Smooth muscle cell (in vitro differentiated cells): ENCODE results near the gene SDHA. TPM values are rescaled to one million over a fixed set of nuclear protein-coding genes. Genes with fewer than 3 reads are reported as not detected.
"Not testable (repeated sequence)": the region's sequence is repeated elsewhere in the genome, so short reads cannot be mapped to it uniquely, and the experiment has no call there.

Experiments used
- DNase-seq: peaks from one replicate; lab custom pipeline; 2025; ENCODE audit not compliant: unreplicated experiment; lab: John Stamatoyannopoulos, UW
- H2AFZ ChIP-seq: fragments of 200-600 bp; sonication (generic); 2 replicates; pipeline ENCODE4 v1.6.0; 2016; ENCODE audit warnings: antibody characterized with exemption, low read depth, mild to moderate bottlenecking
- H3F3A ChIP-seq: fragments of 200-600 bp; sonication (generic); 2 replicates; pipeline ENCODE4 v1.6.0; 2017; ENCODE audit warnings: antibody characterized with exemption, low read depth
- H3K27ac ChIP-seq: fragments of 200-600 bp; sonication (generic); 2 replicates; pipeline ENCODE4 v1.5.1; 2016; ENCODE audit warnings: low read depth, mild to moderate bottlenecking
- H3K27me3 ChIP-seq: fragments of 200-600 bp; sonication (generic); 2 replicates; pipeline ENCODE4 v1.6.1; 2016; ENCODE audit warnings: low read depth, mild to moderate bottlenecking
- H3K36me3 ChIP-seq: fragments of 200-600 bp; sonication (generic); 2 replicates; pipeline ENCODE4 v1.5.1; 2016; ENCODE audit warnings: low read depth
- H3K4me1 ChIP-seq: fragments of 200-600 bp; sonication (generic); 2 replicates; pipeline ENCODE4 v1.5.1; 2016; ENCODE audit warnings: low read depth
- H3K4me2 ChIP-seq: fragments of 200-600 bp; sonication (generic); 2 replicates; pipeline ENCODE4 v1.6.0; 2016; ENCODE audit warnings: mild to moderate bottlenecking
- H3K4me3 ChIP-seq: fragments of 200-600 bp; sonication (generic); 2 replicates; pipeline ENCODE4 v1.5.1; 2016; ENCODE audit warnings: mild to moderate bottlenecking
- H3K79me2 ChIP-seq: fragments of 200-600 bp; sonication (generic); 2 replicates; pipeline ENCODE4 v1.6.0; 2016; ENCODE audit warnings: low read depth, mild to moderate bottlenecking
- H3K9ac ChIP-seq: fragments of 200-600 bp; sonication (generic); 2 replicates; pipeline ENCODE4 v1.6.0; 2016; ENCODE audit warnings: low read depth
- H3K9me3 ChIP-seq: fragments of 200-600 bp; sonication (generic); replicated peaks from 2 replicates; pipeline ENCODE4 v1.5.1; 2016; ENCODE audit warnings: low read depth
- H4K20me1 ChIP-seq: fragments of 200-600 bp; sonication (generic); 2 replicates; pipeline ENCODE4 v1.6.0; 2016; ENCODE audit warnings: low read depth
- WGBS: methylation state at CpG from one replicate; pipeline ENCODE4 v1.1.7; 2016; ENCODE audit warnings: low lambda C conversion rate; 5-methylcytosine and 5-hydroxymethylcytosine counted together
- polyA plus RNA-seq: library from polyadenylated mRNA; unstranded; fragments of >200 nt; fragmentation: Nextera tagmentation; extraction: Ambion mirVana; gene quantifications from 2 replicates; pipeline ENCODE4 v1.2.1, GENCODE V29; 2016
- total RNA-seq: library from RNA; depleted of rRNA; stranded (reverse); fragments of >200 nt; gene quantifications from 2 replicates; pipeline ENCODE4 v1.2.3, GENCODE V29; 2014
- TF ChIP-seq, protein P1 (sequence below): fragments of 200-600 bp; sonication (generic); IDR thresholded peaks from 2 replicates; pipeline ENCODE4 v1.5.1; 2017; ENCODE audit warnings: borderline replicate concordance, mild to moderate bottlenecking, antibody characterized with exemption; ENCODE audit not compliant: insufficient read depth, poor library complexity, severe bottlenecking

Gene SDHA
- total and polyA plus RNA-seq, 2 experiments from 2014 or later, result 59.7 to 130 TPM

DNA sequence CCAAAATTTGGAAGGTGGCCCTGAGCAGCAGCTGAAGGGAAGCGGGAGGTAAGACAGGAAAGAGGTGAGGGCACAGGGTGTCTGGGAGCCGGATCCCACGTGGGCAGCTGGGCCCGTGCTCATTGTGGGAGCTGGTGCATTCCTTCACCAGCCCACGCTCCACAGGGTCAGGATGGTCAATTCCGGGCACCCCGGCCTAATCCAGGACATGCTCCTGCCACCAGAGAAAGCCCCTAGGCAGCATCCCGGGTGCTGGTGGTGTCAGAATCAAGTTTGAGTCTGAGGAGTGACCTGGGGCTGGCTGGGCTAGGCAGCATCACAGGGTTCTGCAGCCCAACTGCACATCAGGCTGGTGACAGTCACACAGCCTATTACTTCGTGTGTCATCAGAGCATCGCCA is 46.2 kb downstream of the SDHA start:
- Histone ChIP-seq H3K27ac (peak overlapping the region; percentile 85), H3F3A (peaks cover 13% of the 10 kb centered on the region), H2AFZ (no peak overlapping the region), H3K27me3 (no peaks in the 10 kb centered on the region), H3K79me2 (no peaks in the 10 kb centered on the region), H3K9ac (peak overlapping the region; percentile 19), H3K4me1 (no peaks in the 10 kb centered on the region), H3K4me2 (peak overlapping the region; percentile 73), H3K36me3 (no peaks in the 10 kb centered on the region), H3K9me3 (no peaks in the 10 kb centered on the region), H3K4me3 (no peak overlapping the region), H4K20me1 (no peaks in the 10 kb centered on the region)
- WGBS, result 89% methylated on average over 10 of the region's 10 CpGs
- DNase-seq, result no peak
- TF ChIP-seq, protein P1, sequence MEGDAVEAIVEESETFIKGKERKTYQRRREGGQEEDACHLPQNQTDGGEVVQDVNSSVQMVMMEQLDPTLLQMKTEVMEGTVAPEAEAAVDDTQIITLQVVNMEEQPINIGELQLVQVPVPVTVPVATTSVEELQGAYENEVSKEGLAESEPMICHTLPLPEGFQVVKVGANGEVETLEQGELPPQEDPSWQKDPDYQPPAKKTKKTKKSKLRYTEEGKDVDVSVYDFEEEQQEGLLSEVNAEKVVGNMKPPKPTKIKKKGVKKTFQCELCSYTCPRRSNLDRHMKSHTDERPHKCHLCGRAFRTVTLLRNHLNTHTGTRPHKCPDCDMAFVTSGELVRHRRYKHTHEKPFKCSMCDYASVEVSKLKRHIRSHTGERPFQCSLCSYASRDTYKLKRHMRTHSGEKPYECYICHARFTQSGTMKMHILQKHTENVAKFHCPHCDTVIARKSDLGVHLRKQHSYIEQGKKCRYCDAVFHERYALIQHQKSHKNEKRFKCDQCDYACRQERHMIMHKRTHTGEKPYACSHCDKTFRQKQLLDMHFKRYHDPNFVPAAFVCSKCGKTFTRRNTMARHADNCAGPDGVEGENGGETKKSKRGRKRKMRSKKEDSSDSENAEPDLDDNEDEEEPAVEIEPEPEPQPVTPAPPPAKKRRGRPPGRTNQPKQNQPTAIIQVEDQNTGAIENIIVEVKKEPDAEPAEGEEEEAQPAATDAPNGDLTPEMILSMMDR, result no peak

DNA sequence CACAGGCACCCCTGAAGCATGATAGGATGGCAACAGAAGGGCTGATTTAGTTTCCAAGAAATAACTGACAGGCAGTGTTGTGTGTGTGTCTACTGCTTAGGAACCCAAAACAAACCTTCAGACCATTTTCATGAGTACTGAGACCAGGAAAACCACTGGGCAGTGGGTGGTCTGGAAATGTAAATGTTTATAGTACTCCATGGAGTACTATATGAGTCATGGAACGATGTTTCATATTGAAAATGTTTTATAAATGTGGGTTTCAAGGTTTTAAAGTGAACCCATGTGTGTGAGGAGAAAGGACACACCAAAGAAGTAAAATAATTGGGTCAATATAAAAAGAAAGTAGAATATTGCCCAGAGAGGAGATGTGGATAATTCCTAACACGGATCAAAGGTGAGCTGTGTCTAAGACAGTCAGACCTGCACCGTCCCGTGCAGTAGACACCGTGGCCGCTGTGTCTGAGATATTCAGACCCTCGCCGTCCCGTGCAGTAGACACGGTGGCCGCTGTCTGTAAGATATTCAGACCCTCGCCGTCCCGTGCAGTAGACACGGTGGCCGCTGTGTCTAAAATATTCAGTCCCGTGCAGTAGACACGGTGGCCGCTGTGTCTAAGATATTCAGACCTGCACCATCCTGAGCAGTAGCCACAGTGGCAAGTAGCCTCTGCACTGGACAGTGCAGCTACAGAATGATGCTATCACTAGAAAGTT is 48.3 kb downstream of the SDHA start:
- not testable (repeated sequence) for H3K4me1 ChIP-seq, H3K36me3 ChIP-seq, H3K27me3 ChIP-seq, H3K9ac ChIP-seq, H3K9me3 ChIP-seq, H3K4me3 ChIP-seq, DNase-seq, H3K4me2 ChIP-seq, H2AFZ ChIP-seq, H3K79me2 ChIP-seq, H4K20me1 ChIP-seq
- Histone ChIP-seq H3F3A (peaks cover 16% of the 10 kb centered on the region), H3K27ac (peak overlapping the region; percentile 12)
- WGBS, result 91% methylated on average over 19 of the region's 19 CpGs

DNA sequence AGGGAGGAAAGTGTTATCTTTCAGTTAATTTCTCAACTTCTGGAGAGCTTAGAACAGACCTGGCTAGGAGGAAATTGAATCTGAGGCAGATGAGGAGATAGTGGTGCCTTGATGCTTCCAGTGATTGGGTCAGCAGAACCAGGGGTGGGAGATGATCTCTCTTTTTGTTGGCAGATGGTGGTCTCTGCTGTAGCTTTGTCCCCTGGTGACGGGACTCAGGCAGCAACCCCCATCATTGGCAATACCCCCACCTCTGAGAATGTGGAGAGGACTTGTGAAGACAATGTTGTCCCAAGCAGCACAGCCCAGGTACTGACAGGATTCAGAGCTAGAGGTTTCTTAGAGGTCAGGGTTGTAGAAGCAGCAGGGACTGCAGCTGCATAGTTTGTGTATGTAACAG is 49.6 kb downstream of the SDHA start:
- H3K4me1 ChIP-seq, result peaks cover 2% of the 10 kb centered on the region
- peaks cover 16% of the 10 kb centered on the region for H3F3A ChIP-seq
- no peak overlapping the region for H3K4me3 ChIP-seq
- H3K27ac ChIP-seq, result no peak overlapping the region
- TF ChIP-seq, protein P1, result no peak
- no peak for DNase-seq
- H2AFZ ChIP-seq, result no peak overlapping the region
- peaks cover 2% of the 10 kb centered on the region for H4K20me1 ChIP-seq
- H3K9me3 ChIP-seq, result no peaks in the 10 kb centered on the region
- no peak overlapping the region for H3K9ac ChIP-seq
- no peaks in the 10 kb centered on the region for H3K36me3 ChIP-seq
- H3K79me2 ChIP-seq, result peaks cover 11% of the 10 kb centered on the region
- H3K4me2 ChIP-seq, result no peak overlapping the region
- 100% methylated on average over 1 of the region's 1 CpG for WGBS
- no peaks in the 10 kb centered on the region for H3K27me3 ChIP-seq

DNA sequence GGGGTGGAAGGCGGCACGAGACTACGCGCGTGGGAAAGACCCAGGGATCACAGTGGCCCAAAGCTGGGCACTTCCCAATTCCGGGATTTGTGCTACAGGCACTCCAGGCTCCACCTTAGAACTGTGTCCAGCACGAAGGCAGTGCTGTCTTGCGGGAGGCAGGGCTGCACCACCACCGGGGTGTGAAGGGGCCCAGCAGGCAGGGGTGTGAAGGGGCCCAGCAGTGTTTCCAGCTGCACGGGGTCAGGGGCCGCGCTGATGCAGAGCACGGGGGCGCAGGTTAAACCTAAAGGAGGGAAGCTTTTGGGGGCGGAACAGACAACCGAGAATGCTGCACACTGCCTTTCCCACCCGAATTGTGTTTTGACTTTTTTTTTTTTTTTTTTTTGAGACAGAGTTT is 52.2 kb downstream of the SDHA start:
- Histone ChIP-seq H3K4me2 (peak overlapping the region; percentile 80), H3K9ac (no peak overlapping the region), H3K36me3 (no peaks in the 10 kb centered on the region), H3K27ac (no peak overlapping the region), H2AFZ (no peak overlapping the region), H3K9me3 (no peaks in the 10 kb centered on the region), H3K4me3 (peak overlapping the region; percentile 59), H3K27me3 (no peaks in the 10 kb centered on the region), H3F3A (peaks cover 7% of the 10 kb centered on the region), H4K20me1 (peaks cover 27% of the 10 kb centered on the region), H3K4me1 (peaks cover 8% of the 10 kb centered on the region), H3K79me2 (peaks cover 37% of the 10 kb centered on the region)
- no peak for DNase-seq
- TF ChIP-seq, protein P1, result no peak
- WGBS, result 88% methylated on average over 17 of the region's 17 CpGs

DNA sequence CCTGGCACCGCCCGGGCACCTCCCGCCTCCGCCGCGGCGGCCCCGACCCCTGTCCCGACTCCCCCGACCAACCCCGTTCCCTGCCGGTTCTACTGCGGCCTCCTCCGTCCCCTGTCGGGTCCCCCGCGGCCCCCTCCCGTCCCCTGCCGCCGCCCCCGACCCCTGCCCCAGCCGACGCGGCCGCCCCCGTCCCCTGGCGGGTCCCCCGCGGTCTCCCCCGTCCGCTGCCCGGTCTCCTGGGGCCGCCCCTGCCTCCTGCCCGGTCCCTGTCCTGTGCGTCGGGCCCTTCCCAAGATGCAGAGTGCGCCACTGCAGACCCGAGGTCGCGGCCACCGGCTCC is 53.7 kb downstream of the SDHA start:
- Histone ChIP-seq H3K4me2 (peak overlapping the region; percentile 90), H4K20me1 (peaks cover 40% of the 10 kb centered on the region), H3K27ac (peak overlapping the region; percentile 72), H3K79me2 (peaks cover 46% of the 10 kb centered on the region), H3K9ac (peak overlapping the region; percentile 93), H3K4me3 (peak overlapping the region; percentile 59)
- DNase-seq, H3K36me3 ChIP-seq, H3K9me3 ChIP-seq, H2AFZ ChIP-seq, H3K4me1 ChIP-seq, H3F3A ChIP-seq, H3K27me3 ChIP-seq: not testable (repeated sequence)
- WGBS, result 2% methylated on average over 29 of the region's 41 CpGs

DNA sequence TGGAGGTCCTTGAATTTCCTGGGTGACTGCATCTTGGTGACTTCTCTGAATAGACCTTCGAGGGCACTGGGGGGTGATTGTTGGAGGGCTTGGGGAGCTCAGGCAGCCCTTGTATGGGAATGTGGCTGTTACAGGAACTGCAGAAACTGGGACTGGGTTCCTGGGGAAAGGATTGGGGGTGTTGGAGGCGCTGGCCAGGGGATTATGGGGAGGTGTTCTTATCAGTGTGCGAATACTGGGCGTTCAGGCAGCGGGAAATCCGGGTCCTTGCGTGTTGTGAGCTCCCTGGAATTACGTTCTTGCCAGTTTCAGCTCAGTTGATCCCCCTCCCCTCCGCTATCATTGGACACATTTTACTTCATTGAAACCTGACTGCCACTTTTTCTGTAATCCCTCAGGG is 55.0 kb downstream of the SDHA start:
- H3K79me2 ChIP-seq, result peaks cover 57% of the 10 kb centered on the region
- not testable (repeated sequence) for H3F3A ChIP-seq, H3K9me3 ChIP-seq, H3K27me3 ChIP-seq, H3K4me1 ChIP-seq, H2AFZ ChIP-seq, DNase-seq, H3K9ac ChIP-seq, H3K36me3 ChIP-seq
- H4K20me1 ChIP-seq, result peaks cover 51% of the 10 kb centered on the region
- peak overlapping the region; percentile 59 for H3K4me3 ChIP-seq
- 92% methylated on average over 9 of the region's 9 CpGs for WGBS
- peak overlapping the region; percentile 34 for H3K27ac ChIP-seq
- peak overlapping the region; percentile 90 for H3K4me2 ChIP-seq
